ENCODE measurements around the gene GSTP1. TPM values are rescaled to one million over a fixed set of nuclear protein-coding genes. Genes with fewer than 3 reads are reported as not detected.
"Not testable (repeated sequence)": the region's sequence is repeated elsewhere in the genome, so short reads cannot be mapped to it uniquely, and the experiment has no call there.

The GSTP1 gene
- polyA plus RNA-seq, 1 experiment: 716 TPM

GRCh38 chr11:67543585-67543984 lies 40.0 kb upstream of the GSTP1 start:
- Histone ChIP-seq H3K4me3 (ENCODE audit: low read depth, low read length) (no peak overlapping the region), H3K27me3 (ENCODE audit: control insufficient read depth, insufficient read depth, low read length) (no peaks in the 10 kb centered on the region), H3K27ac (ENCODE audit: low read depth, low read length) (no peak overlapping the region), H3K9me3 (ENCODE audit: control insufficient read depth, insufficient read depth, low read length) (no peaks in the 10 kb centered on the region)
- no peak for DNase-seq (ENCODE audit: low read depth, low spot score)
- no peak for TF ChIP-seq CTCF (IDR thresholded peaks at IDR 0.05; ENCODE audit: low read depth, low read length)
- ChIA-PET POLR2A (no interaction called here), CTCF (interaction anchor here (0.6 kb wide), 1 partner anchor 169 kb away, joined by 7 read pairs; no protein-coding TSS in a partner anchor)

GRCh38 chr11:67544616-67545242 lies 38.9 kb upstream of the GSTP1 start:
- Histone ChIP-seq H3K27me3 (ENCODE audit: control insufficient read depth, insufficient read depth, low read length) (no peaks in the 10 kb centered on the region), H3K9me3 (ENCODE audit: control insufficient read depth, insufficient read depth, low read length) (no peaks in the 10 kb centered on the region), H3K27ac (ENCODE audit: low read depth, low read length) (no peak overlapping the region), H3K4me3 (ENCODE audit: low read depth, low read length) (no peak overlapping the region)
- POLR2A ChIA-PET: no interaction called here
- CTCF ChIA-PET: interaction anchor here (0.6 kb wide), 1 partner anchor 27 kb away, joined by 3 read pairs; no protein-coding TSS in a partner anchor
- DNase-seq (ENCODE audit: low read depth, low spot score): no peak
- TF ChIP-seq CTCF (IDR thresholded peaks at IDR 0.05; ENCODE audit: low read depth, low read length): no peak

GRCh38 chr11:67545280-67545679 lies 38.3 kb upstream of the GSTP1 start:
- CTCF ChIA-PET: interaction anchor here (0.6 to 1.1 kb wide), 2 partner anchors 14 to 27 kb away, joined by 3 to 5 read pairs; no protein-coding TSS in a partner anchor
- Histone ChIP-seq H3K27me3 (ENCODE audit: control insufficient read depth, insufficient read depth, low read length) (no peaks in the 10 kb centered on the region), H3K9me3 (ENCODE audit: control insufficient read depth, insufficient read depth, low read length) (no peaks in the 10 kb centered on the region), H3K27ac (ENCODE audit: low read depth, low read length) (no peak overlapping the region), H3K4me3 (ENCODE audit: low read depth, low read length) (no peak overlapping the region)
- TF ChIP-seq CTCF (IDR thresholded peaks at IDR 0.05; ENCODE audit: low read depth, low read length): no peak
- POLR2A ChIA-PET: no interaction called here
- no peak for DNase-seq (ENCODE audit: low read depth, low spot score)

- H3K27ac ChIP-seq (ENCODE audit: low read depth, low read length); DNase-seq (ENCODE audit: low read depth, low spot score); POLR2A ChIA-PET; H3K27me3 ChIP-seq (ENCODE audit: control insufficient read depth, insufficient read depth, low read length); CTCF ChIA-PET; H3K4me3 ChIP-seq (ENCODE audit: low read depth, low read length); H3K9me3 ChIP-seq (ENCODE audit: control insufficient read depth, insufficient read depth, low read length): not testable (repeated sequence)
Observed at GRCh38 chr11:67548112-67548511, 35.5 kb upstream of the GSTP1 start.

GRCh38 chr11:67548555-67549110 lies 35.0 kb upstream of the GSTP1 start:
- no peak for TF ChIP-seq CTCF (IDR thresholded peaks at IDR 0.05; ENCODE audit: low read depth, low read length)
- H3K27ac ChIP-seq (ENCODE audit: low read depth, low read length): no peak overlapping the region
- CTCF ChIA-PET: no interaction called here
- peaks cover 5% of the 10 kb centered on the region for H3K27me3 ChIP-seq (ENCODE audit: control insufficient read depth, insufficient read depth, low read length)
- peaks cover 5% of the 10 kb centered on the region; the same call in 1 of the 2 replicates for H3K9me3 ChIP-seq (ENCODE audit: control insufficient read depth, insufficient read depth, low read length)
- POLR2A ChIA-PET: no interaction called here
- no peak for DNase-seq (ENCODE audit: low read depth, low spot score)
- no peak overlapping the region for H3K4me3 ChIP-seq (ENCODE audit: low read depth, low read length)
